ENCODE data around the gene FAM168B.
"Not testable (repeated sequence)": the region's sequence is repeated elsewhere in the genome, so short reads cannot be mapped to it uniquely, and the experiment has no call there.

FAM168B gene, protein sequence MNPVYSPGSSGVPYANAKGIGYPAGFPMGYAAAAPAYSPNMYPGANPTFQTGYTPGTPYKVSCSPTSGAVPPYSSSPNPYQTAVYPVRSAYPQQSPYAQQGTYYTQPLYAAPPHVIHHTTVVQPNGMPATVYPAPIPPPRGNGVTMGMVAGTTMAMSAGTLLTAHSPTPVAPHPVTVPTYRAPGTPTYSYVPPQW

DNA sequence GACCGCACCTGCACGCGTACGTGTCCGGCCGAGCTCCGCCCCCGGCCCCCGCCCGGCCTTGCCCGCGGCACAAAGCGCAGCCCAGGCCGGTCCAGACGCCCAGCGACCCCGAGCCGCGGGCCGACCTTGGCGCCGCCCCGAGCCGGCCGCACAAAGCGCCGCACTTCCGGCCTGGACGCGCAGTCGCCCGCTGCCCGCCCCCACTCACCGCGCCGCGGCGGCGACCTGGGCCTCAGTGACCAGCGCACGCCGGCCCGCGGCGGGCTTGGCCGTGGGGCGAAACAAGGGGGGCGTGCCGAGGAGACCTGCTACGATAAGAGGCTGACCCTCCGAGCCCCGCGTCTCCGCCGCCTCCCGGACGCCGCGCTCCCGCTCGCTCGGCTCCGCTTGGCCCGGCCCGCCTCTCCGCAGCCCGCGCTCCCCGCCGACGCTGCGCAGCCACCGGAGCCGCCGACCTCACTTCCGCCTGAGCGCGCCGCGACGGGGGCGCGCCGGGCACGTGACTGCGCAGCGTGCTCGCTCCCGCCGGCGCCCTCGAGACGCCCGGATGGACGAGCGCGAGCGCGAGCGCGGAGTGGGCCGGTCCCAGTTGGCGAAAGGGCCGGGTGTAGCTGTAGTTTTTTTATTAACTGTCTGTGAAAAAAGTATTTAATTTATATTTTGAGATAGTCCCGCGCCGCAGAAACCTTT, at the start of gene FAM168B:
Gene FAM168B (minus strand): TSS at position 455 of the 690 bp plus-strand sequence. CDS start 10,814 bp downstream, outside the sequence.
- peak; percentile 89 for DNase-seq (ENCODE audit: low spot score)

DNA sequence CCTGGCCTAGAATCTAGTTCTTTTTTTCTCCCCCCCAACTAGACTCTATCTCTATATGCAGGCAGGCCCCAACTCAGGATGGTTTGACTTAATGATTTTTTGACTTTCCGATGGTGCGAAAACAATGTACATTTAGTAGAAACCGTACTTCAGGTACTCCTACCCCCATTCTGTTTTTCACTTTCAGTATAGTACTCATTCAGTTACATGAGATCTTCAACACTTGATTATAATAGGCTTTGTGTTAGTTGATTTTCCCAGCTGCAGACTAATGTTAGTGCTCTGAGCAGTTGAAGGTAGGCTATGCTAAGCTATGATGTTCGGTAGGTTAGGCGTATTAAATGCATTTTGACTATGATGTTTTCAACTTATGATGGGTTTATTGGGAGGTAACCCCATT, 49.6 kb upstream of the FAM168B start:
- DNase-seq (ENCODE audit: low spot score): no peak

DNA sequence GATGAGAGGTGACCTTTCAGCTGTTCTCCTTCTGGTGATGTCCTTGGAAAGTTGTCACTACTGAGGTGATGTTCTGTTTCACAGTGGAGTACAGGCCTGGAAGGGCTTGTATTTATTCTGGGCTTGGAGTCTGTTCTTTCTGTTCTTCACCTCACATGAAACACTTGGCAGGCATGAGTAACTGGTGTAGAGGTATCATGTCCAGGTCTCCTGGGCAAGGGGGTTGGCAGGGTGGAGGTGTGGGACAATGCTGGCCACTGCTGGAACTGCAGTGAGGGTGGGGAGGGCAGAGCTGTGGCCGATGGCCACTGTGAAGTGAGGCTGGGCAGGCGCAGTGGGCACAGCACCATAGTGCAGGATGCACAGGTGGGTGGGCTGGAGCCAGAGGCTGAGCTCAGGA, 47.3 kb upstream of the FAM168B start:
- no peak for DNase-seq (ENCODE audit: low spot score)

DNA sequence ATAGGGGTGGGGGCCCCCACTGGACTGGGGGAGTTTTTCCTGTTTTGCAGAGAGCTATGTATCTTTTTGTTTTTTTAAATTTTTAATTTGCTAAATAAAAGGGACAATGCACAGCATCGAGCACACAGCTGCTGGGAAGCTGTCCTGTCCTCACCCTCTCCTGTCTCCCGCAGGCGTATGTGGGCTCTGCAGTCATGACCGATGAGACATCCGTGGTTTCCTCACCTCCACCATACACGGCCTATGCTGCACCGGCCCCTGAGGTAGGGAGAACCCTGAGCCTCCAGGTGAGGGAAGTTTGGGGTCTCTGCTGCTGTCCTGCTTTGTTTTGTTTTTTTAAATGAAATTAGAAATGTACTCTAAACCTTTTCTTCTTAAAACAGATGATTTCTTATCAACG, 39.5 kb upstream of the FAM168B start:
- no peak for DNase-seq (ENCODE audit: low spot score)

DNA sequence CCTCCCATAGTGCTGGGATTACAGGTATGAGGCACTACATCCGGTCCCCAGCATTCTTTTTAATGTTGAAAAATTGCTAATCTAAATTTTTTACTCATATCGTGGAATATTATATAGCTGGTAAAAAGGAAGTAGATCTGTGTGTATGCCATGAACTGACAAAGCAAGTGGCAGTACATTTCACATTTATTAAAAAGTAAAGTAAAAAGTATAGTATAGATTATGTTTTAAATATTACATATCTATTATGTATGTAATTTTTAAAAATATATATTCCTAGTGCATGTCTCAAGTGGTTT, 37.0 kb upstream of the FAM168B start:
- DNase-seq (ENCODE audit: low spot score): no peak

DNA sequence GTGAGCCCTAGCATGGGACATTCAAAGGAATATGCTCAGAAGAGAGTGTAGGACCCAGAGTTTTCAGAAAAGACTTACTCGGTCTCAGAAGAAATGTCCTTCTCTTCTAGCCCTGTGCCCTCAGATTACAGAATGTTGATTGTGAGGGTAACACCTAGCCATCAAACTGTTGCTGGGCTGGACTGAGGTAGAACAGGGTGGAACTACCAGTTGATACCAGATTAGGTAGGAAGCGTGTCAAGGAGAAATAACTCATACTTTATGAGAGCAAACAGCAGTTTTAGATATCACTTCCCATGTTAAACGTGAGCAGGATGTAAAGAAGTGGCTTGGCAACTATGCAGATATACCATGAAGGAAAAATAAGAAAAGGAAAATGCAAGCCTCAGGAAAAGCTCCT, 34.7 kb upstream of the FAM168B start:
- DNase-seq (ENCODE audit: low spot score): no peak

DNA sequence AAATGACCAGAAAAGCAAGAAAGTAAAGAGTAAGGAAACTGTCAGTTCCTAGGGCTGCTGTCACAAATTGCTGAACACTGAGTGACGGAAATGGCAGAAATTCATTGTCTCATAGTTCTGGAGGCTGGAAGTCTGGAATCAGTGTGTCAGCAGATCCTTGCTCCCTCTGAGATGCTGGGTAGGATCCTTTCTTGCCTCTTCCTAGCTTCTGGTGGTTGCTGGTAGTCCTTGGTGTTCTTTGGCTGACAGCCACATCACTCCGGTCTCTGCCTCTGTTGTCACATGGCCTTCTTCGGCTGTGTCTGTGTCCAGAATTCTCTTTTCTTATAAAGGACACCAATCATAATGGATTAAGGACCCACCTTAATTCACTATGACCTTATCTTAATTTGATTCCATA, 33.8 kb upstream of the FAM168B start:
- no peak for DNase-seq (ENCODE audit: low spot score)

DNA sequence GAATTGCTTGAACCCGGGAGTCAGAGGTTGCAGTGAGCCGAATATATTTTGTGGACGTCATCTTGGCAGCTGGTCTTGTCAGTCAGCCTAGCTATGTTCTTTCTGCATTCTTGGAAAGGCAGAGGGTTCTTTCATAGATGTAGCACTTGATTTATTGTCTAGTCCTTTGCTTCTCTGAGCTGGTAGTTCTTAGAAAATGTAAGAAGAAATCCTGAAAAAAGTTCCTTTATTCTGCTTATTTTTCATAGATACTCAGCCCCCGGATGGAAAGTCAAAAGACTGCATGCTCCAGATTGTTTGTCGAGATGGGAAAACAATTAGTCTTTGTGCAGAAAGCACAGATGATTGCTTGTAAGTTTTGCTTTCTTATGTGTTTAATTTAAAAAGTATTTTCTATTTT, 33.2 kb upstream of the FAM168B start:
- DNase-seq (ENCODE audit: low spot score): no peak

DNA sequence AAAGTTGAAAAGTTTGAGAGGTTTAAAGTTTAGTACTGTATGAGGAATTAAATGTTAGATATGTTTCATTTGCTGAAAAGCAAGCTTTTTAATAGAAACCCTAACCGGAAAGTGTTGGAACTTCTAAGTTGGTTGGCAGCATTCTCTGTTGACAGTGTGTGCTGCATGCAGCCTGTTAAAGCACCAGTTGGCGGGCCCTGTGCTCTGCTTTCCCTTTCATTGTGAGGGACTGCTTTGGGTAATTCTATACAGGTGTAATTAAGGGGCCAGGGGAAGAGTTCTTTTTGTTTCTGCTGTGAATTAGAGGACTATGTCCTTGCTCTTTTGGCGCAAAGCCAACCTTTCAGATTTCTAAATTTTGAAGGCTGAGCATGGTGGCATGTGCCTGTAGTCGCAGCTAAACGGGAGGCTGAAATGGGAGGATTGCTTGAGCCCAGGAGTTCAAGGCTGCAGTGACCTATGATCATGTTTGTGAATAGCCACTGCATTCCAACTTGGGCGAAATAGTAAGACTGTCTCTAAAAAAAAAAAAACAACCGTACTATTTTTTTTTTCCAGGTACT, 32.0 kb upstream of the FAM168B start:
- no peak for DNase-seq (ENCODE audit: low spot score)

DNA sequence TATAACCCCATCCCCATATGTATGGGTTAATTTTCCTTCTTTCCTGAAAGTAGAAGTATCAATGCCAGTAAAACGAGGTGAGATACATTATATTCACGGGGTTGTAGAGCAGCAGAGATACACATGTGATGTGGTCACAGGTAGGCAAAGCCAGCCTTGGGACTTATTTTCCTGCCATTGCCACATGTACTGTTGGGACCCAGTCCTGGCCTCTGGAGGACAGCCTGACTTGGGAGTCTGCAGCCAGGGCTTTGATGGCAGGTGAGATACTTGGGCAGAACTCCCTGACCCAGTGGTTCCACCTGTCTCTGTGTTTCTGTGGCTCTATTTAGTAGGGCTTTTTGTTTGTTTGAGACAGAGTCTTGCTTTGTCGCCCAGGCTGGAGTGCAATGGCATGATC, 29.9 kb upstream of the FAM168B start:
- DNase-seq (ENCODE audit: low spot score): no peak

DNA sequence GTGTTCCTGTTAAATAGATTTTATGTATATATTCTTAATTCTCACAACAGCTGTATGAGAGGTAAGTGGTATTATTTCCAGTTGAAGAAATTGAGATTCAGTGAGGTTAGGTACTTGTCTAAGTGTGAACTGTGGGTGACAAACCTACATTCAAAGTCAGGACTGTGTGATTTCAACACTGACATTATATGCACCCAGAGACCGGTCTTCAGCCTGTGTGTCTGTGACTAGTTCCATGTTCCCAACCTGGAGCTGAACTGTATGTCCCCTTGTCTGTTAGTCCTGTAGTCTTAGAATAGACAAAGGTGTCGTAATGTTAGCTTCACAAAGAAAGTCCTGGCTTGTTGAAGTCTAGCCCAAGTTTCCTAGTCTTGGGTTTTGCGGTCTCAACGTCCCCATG, 29.2 kb upstream of the FAM168B start:
- no peak for DNase-seq (ENCODE audit: low spot score)

DNA sequence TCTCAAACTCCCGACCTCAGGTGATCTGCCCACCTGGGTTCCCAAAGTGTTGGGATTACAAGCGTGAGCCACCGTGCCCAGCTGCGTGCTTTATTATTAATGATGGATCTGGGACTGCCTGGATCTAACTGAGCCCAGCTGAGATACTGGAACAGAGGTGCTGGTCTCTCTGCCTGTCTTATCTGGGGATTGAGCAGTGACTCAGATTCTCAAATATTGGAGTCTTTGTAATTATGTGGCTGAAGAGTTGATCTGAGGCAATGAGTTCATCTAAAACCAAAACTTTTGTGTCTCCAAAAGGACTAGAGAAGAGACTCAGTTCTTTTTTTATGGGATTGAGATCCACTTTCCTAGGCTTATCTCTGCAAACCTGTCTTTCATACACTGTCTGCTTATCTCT, 28.2 kb upstream of the FAM168B start:
- DNase-seq (ENCODE audit: low spot score): no peak

DNA sequence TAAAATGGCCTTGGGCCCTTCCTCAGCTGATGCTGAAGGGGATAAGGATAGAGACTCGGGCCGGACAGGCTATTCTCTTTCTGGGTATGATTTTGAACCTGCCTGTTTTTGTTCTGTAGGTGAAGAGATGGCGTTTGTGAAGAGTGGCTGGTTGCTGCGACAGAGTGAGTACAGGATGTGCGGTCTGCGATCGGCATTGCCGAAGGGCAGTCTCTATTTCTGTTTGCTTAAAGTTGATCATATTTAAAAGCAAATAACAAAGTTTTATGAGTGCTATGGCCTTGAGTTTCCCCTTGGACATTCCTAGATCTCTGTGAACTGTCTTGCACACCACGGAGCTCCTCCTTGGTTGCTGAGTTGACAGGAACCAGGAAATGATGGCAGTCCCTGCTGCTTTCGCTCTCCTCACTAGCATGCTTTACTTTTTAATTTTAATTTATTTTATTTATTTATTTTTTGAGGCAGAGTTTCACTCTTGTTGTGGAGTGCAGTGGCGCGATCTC, 27.6 kb upstream of the FAM168B start:
- DNase-seq (ENCODE audit: low spot score): no peak

DNA sequence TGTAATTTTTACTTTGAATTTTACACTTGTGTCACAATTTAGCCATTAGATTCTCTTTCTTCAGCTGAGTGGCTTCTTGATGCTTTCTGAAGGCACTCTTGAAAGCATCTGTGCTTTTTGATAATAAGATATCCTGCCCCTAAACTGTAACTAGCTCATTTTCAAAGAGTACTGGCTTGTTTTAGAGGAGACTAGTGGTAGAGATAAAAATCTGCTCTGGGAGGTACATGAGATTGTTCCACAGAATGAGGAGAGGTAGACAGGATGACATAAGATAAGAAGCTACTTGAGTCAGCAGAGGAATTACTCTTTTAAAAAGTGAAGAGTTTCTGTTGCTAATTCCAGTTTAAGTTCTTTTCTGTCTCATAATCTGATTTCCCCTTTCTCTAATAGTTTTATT, 22.5 kb upstream of the FAM168B start:
- DNase-seq (ENCODE audit: low spot score): peak; percentile 20

DNA sequence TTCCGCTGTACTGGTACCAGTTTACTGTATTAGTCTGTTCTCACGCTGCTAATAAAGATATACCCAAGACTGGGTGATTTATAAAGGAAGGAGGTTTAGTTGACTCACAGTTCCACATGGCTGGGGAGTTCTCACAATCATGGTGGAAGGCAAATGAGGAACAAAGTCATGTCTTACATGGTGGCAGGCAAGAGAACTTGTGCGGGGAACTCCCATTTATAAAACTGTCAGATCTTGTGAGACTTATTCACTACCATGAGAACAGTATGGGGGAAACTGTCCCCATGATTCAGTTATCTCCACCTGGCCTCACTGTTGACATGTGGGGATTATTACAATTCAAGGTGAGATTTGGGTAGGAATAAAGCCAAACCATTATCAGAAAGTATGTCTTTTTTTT, 21.7 kb upstream of the FAM168B start:
- not testable (repeated sequence) for DNase-seq (ENCODE audit: low spot score)

DNA sequence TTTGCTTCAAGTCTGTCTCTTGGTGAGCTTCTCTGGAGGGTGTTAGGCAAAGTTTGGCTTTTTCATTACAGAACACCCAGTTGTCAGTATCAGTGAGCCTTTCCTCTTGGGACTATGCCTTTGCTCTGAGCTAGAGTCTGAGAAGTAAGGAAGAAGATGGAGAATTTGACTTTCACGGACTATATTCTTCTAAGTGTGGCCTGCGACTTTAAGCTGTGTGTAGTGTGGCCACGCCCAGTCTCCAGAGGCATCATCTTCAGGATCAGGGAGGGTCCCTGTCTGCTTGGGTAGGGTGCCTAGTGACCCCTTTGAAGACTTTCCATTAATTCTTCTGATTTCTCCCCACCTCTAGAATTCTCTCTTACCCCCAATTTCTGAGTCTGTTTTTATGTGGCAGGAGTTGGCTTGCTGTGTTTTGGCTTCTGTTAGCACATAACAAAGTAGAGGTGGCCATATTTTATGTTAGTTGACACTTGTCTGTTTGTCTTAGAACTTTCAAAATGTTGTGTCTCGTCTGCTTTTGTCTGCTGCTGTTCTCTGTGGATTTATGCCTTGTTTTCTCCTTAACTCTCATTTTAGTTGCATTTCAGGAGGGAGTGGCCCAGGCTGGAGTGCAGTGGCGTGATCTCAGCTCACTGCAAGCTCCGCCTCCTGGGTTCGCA, 20.4 kb upstream of the FAM168B start:
- DNase-seq (ENCODE audit: low spot score): no peak

DNA sequence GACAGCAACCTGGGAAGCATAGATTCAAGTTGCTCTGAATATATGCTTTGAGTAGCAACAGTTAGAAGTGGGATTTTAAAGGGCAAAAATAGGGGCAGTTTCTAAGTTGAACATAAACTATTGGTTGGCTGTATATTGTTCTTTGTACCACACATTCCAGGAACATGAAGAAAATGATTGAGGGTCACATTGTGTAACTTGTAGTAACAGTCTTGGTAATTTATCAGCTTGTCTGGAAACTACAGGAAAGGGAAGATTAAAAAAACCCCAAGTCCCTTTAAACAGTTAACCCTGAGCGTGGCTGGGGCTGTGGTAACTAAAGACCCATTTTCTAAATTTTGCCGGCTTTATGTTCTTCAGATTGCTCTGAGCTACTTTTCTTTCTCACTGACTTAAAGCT, 19.3 kb upstream of the FAM168B start:
- no peak for DNase-seq (ENCODE audit: low spot score)

DNA sequence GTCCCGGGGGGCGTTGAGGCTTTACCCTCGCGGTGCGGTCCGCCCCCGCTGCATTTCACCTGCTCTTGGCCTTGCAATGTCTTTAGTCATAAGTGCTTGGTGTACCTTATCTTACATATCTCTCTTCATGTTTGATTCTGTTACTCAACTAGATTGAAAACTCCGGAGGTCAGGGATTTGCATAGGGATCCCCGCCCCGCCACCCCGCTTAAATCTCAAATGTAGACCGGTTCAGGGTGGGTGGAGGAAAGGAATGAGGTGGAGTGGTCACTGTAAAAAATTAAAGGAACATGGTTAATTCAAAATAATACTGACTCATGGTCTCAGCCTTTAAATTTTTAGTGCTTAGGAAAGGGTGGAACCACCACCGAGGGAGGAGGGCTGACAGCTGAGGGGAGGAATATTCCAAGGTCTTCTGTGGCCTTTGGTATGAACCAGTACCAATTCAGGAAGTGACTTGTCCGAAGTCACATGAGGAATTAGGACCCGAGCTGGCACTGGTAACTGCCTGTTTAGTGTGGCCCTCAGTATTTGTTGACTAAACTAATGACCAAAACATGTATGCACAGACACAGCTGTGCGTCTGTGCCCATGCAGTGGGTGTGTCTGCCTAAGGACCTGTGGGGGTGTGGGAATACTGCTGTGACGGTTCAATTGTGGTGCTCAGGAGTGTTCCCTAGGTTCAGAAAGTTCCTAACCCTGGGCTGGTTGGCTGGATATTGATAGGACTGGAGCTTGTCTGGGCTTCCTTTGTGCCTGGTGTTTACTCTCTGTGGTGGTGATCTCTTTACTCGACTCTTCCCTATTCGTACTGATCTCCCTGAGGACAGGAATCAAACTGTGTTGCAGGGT, 12.9 kb upstream of the FAM168B start:
- peak; percentile 16 for DNase-seq (ENCODE audit: low spot score)

DNA sequence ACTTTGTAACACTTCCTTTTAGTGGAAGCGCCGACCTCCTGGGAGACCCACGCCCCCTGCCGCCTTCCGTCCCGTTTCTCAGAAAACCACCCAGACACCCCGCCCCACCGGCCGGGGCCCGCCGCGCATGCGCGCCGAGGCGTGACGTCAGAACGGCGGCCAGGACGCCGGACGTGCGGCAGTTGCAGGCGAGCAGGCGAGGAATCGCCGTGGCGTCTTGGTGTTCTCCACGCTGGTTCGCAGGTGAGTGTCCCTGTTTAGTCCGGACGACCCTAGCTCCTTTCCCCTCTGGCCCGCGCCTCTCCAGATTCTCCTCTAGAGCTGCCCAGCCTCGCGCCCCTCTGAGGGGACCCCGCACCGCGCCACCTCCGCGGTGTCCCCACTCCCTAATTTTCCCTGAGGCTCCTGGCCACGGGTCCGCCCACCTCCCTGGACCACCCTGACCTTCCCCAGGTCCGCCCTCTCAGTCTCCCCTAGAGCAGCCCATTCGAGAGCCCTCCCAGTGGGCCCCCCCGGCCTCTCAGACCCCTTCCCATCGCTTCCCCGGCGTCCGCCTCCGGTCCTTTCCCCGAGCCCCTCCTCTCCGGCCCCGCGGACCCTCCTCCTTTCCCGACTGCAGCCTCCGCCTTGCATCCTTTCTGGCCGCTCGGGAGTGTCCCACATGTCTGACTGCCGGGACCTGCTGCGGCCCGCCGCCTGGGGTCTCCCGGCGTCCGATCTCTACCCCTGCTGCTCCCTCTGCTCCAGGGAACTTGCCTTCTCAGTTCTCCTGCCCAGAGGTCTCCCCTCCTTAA, 12.1 kb upstream of the FAM168B start, which contains the start of gene PLEKHB2:
Gene PLEKHB2 (plus strand): TSS at position 181 of the 794 bp plus-strand sequence. CDS start 15,606 bp downstream, outside the sequence.
- DNase-seq (ENCODE audit: low spot score): peak; percentile 96

DNA sequence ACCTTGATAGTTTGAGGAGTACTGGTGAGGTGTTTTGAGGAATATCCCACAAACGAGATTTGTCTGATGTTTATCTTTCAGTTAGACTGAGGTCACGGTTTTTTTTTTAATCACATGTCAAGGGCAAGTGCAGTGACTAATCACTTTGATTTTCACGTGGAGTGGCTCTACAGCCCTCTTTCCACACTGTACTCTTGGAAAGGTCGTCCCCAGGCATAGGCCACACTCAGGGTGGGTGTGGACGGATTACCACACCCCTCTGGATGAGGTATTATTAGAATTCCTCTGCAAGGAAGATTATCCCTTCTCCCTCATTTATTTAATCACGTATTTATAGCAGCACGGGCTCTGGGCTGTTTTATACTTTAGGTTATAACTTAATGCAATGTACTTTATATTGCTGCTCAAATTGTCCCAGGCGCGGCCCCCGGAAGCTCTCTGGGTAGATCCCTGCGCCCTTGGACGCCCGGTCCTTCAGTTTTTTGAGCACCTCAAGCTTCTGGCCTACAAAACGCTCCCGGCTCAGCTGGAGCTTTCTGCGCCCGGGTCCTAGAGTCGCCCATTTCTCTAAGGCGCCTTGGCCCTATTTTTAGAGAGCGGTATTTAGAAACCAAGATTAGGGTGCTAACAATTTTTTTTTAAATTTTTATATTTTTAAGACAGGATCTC, 11.4 kb upstream of the FAM168B start:
- peak; percentile 61 for DNase-seq (ENCODE audit: low spot score)

DNA sequence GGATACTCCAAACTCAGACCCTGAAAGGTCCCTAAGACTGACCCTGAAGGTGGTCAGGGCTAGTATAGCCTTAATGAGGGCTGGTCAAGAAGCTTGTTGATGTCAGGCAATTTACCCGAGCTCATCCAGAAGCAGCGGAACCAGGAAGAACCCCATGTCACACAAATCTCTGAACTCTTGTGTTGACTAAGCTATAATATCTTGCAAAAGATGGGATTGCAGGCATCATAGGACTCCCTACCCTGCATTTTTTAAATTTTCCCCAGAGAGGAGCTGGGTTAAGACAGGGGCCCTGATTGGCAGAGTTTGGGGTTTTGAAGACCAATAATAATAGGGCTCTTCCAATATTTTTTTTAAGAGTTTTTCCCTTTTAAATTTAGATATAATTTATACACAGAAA, 9.9 kb upstream of the FAM168B start:
- DNase-seq (ENCODE audit: low spot score): no peak
